K562 (cell line): ENCODE measurements around the gene SELENOO. TPM values are rescaled to one million over a fixed set of nuclear protein-coding genes. Genes with fewer than 3 reads are reported as not detected.

ENCODE experiments used
- E2F1 ChIP-seq: sonication (generic); formaldehyde crosslinking; IDR thresholded peaks from 2 replicates; pipeline ENCODE4 v1.8.1; 2023; ENCODE audit warnings: mild to moderate bottlenecking, missing genetic modification reagents, moderate library complexity
- EP400 ChIP-seq: fragments of 450-650 bp; IDR thresholded peaks from 2 replicates; pipeline ENCODE4 v1.6.1; 2017; ENCODE audit warnings: antibody characterized with exemption, mild to moderate bottlenecking, moderate library complexity
- ETS1 ChIP-seq: conservative IDR thresholded peaks from 2 replicates; pipeline ENCODE4 v1.6.1; 2011; ENCODE audit warnings: low read depth, mild to moderate bottlenecking, low read length; ENCODE audit not compliant: control insufficient read depth
- FOXP4 ChIP-seq: sonication (generic); formaldehyde crosslinking; IDR thresholded peaks from 2 replicates; pipeline ENCODE4 v1.8.0; 2022; ENCODE audit warnings: mild to moderate bottlenecking, missing genetic modification reagents, borderline replicate concordance
- HDAC2 ChIP-seq: fragments of 450-650 bp; IDR thresholded peaks from 2 replicates; pipeline ENCODE4 v1.6.1; 2016; ENCODE audit warnings: mild to moderate bottlenecking
- KDM1A ChIP-seq, 2 experiments: fragments of 450-650 bp; IDR thresholded peaks; 2 replicates each; pipeline ENCODE4 v1.6.1; 2016; ENCODE audit warnings: mild to moderate bottlenecking in 2 of 2
- MGA ChIP-seq: fragments of 450-650 bp; IDR thresholded peaks from 2 replicates; pipeline ENCODE4 v1.6.1; 2016; ENCODE audit warnings: mild to moderate bottlenecking, moderate library complexity
- MTA1 ChIP-seq: fragments of 450-650 bp; IDR thresholded peaks from 2 replicates; pipeline ENCODE4 v1.6.1; 2017; ENCODE audit warnings: borderline replicate concordance
- RBBP5 ChIP-seq: fragments of 200-600 bp; sonication (generic); IDR thresholded peaks from 2 replicates; pipeline ENCODE4 v1.6.1; 2012; ENCODE audit warnings: borderline replicate concordance, mild to moderate bottlenecking, low read length, control low read depth, inconsistent platforms; ENCODE audit not compliant: insufficient read depth, poor library complexity, severe bottlenecking
- polyA plus RNA-seq, 8 experiments: library from polyadenylated mRNA; depleted of rRNA in 4 of 8; stranded (reverse) in 5 of 8; unstranded in 3 of 8; fragments of >200 nt; fragmentation: Nextera tagmentation in 2 of 8; fragmentation: Illumina TruSeq in 1 of 8; extraction: Ambion mirVana in 2 of 8; extraction: Trizol in 1 of 8; gene quantifications; 2 replicates each; pipeline versions ENCODE4 v1.2.1 to v1.2.3, GENCODE V29; 2011 to 2014; ENCODE audit warnings: inconsistent platforms in 1 of 8, missing spikeins in 1 of 8
- total RNA-seq, 7 experiments: library from RNA; depleted of rRNA in 6 of 7; stranded (reverse); fragments of >200 nt in 6 of 7; fragmentation: Illumina TruSeq in 2 of 7; extraction: Trizol in 2 of 7; gene quantifications; 2 replicates each; pipeline versions ENCODE4 v1.2.1 to v1.2.3, GENCODE V29; 2011 to 2021; ENCODE audit warnings: low replicate concordance in 1 of 7

SELENOO gene
- total and polyA plus RNA-seq, 9 of the 15 experiments (the other 6 are each of a cell fraction or from before 2014, with no cell fraction given) = 0.37 to 24.9 (median 8.3) TPM

- TF ChIP-seq E2F1 (CRISPR knock-in tag) = no peak
- TF ChIP-seq ETS1 = peak; percentile 28; the same call in 1 of the 2 replicates
- TF ChIP-seq HDAC2 = no peak
- TF ChIP-seq KDM1A (IDR thresholded peaks at IDR 0.05) = no peak
- no peak for TF ChIP-seq FOXP4 (CRISPR knock-in tag)
- peak; percentile 33 for TF ChIP-seq RBBP5
- TF ChIP-seq EP400 = peak; percentile 27; the same call in 1 of the 2 replicates
- TF ChIP-seq MTA1 = no peak
- peak; percentile 74; the same call in 1 of the 2 replicates for TF ChIP-seq MGA
Measured at GRCh38 chr22:50260801-50261614, 60.2 kb downstream of the SELENOO start (continued).
